Esophagus (tissue), 2 donors: Measurements from ENCODE around the gene PCBP1. TPM values are rescaled to one million over a fixed set of nuclear protein-coding genes. Genes with fewer than 3 reads are reported as not detected.
A peak's percentile ranks its signal among the peaks of the same experiment; 100 is the strongest.

Experiments used
- H3K27ac ChIP-seq, 2 donors: one replicate each; pipeline ENCODE4 v1.5.1; 2013; ENCODE audit warnings: low read depth in 2 of 2, mild to moderate bottlenecking in 2 of 2, inconsistent platforms in 1 of 2, low read length in 1 of 2, moderate library complexity in 1 of 2
- H3K27me3 ChIP-seq, 2 donors: one replicate each; pipeline ENCODE4 v1.6.1; 2013; ENCODE audit warnings: low read length in 2 of 2, control low read depth in 1 of 2, mild to moderate bottlenecking in 1 of 2; ENCODE audit not compliant: insufficient read depth in 2 of 2, control insufficient read depth in 1 of 2
- H3K36me3 ChIP-seq, 2 donors: one replicate each; pipeline ENCODE4 v1.6.1; 2013; ENCODE audit warnings: low read length in 1 of 2; ENCODE audit not compliant: control insufficient read depth in 2 of 2, insufficient read depth in 2 of 2
- H3K4me1 ChIP-seq, 2 donors: one replicate each; pipeline ENCODE4 v1.6.1; 2013; ENCODE audit warnings: low read length in 1 of 2; ENCODE audit not compliant: control insufficient read depth in 2 of 2, insufficient read depth in 2 of 2
- H3K4me3 ChIP-seq, 2 donors: one replicate each; pipeline ENCODE4 v1.5.1; 2013; ENCODE audit warnings: low read length in 2 of 2, mild to moderate bottlenecking in 2 of 2, low read depth in 1 of 2, moderate library complexity in 1 of 2
- H3K9me3 ChIP-seq, 2 donors: one replicate each; pipeline ENCODE4 v1.6.1; 2013; ENCODE audit warnings: mild to moderate bottlenecking in 2 of 2, low read depth in 1 of 2, low read length in 1 of 2, moderate library complexity in 1 of 2; ENCODE audit not compliant: control insufficient read depth in 2 of 2, insufficient read depth in 1 of 2
- WGBS, 2 donors: extraction: QIAGEN DNeasy Blood & Tissue Kit; methylation state at CpG; one replicate each; pipeline ENCODE4 v1.1.7; 2013; 5-methylcytosine and 5-hydroxymethylcytosine counted together
- polyA plus RNA-seq, 2 donors: library from polyadenylated mRNA; stranded (reverse); fragments of 200-250 nt; gene quantifications; one replicate each; pipeline ENCODE4 v1.2.3, GENCODE V29; 2013
- donor health status: healthy with polysubstance abuse.
- donor health status: Bipolar disorder and iron deficiency.

The PCBP1 gene
- 100 to 1,000 TPM; 314 to 323 TPM for polyA plus RNA-seq

DNA sequence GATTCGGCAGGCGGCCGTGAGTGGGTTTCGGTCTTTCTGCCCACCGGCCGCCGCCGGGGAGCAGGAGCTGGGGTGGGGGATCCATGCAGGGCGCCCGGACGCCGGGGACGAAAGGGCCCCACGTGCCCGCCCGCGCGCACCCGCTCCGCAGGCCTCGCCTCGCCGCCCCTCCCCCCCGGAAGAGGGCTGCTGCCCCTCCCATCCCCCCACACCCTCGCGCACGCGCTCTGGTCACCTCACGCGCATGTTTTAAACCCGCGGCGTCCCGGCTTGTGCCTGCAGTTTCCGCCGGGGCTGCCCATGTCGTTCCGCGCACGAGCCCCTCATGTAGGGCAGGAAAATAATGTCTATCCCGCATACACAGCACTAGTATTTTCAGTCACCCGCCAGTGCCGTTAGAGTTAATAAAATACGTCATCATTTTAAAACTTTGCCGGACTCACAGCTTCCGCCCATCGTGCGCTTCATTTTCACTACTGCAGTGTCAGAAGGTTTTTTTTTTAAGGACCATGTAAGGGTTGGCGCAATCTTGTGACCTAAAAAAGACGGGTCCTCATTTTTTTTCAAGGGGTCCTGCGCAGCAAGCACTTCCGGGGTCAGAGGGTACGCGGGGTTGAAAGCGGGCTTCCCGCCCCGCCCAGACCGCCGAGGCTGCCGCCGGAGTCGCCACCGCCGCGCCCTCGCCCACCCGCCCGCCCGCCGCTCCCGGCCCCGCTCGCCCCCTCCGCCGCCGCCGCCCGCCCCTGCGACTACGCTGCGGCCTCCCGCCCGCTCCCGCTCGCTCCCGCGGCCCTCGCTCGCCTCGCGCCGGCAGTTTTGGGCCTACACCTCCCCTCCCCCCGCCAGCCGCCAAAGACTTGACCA, at the start of gene PCBP1:
Gene PCBP1 (plus strand): TSS at position 640 of the 864 bp plus-strand sequence. CDS start 267 bp downstream, outside the sequence.
- Histone ChIP-seq H3K27me3 (no peaks in the 10 kb centered on the region), H3K4me3 (peak within 1 kb of the TSS; percentile 74 to 76), H3K9me3 (no peaks in the 10 kb centered on the region), H3K4me1 (peaks cover 0 to 5% of the 10 kb centered on the region in 2 donors), H3K36me3 (peaks cover 0 to under 1% of the 10 kb centered on the region in 2 donors), H3K27ac (peak within 1 kb of the TSS; percentile 99 to 100)
- 0 to 1% methylated on average over 65 to 94 of the region's 94 CpGs for WGBS, 2 donors

DNA sequence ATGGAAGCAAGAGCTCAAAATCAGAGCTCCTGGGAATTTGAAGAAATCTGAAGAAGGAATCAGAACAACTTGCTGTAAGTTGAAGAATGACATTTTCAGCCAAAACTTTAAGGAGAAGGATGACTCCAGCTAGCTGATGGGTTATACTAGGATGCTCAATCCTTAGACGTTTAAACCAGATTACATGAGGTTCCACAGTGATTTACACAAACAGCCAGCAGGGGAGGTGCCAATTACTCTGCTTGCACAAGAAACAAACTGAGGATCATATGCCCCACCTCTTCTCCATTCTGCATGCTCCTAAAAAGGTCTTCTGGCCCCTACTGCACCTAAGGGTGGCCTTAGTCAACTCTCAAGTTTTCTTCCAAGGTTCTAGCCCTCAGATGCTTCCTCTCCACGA, 47.9 kb upstream of the PCBP1 start:
- Histone ChIP-seq H3K9me3 (no peaks in the 10 kb centered on the region), H3K4me3 (no peak overlapping the region), H3K36me3 (no peaks in the 10 kb centered on the region), H3K4me1 (peaks cover 6% of the 10 kb centered on the region in 2 donors), H3K27me3 (no peaks in the 10 kb centered on the region), H3K27ac (no peak overlapping the region)
- WGBS, 2 donors, result 71 to 77% methylated on average over 2 of the region's 2 CpGs

DNA sequence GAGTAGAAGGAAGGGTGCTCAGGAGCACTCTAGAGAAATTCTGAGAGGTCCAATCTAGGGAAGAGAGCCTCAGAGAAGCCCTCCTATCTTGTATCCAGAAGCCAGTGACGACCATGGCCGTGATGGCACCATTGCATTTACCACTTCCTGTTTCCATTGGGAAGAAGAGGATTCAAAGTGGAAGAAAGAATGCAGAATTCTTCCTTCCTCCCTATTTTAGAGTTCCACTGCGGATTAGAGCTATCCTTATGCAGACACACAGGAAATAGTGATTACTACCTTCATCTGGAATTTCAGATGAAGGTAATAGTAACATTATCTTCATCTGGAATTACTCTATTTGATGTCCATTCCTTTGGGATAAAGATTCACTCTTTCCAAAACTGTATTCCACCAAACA, 45.6 kb upstream of the PCBP1 start:
- Histone ChIP-seq H3K36me3 (no peaks in the 10 kb centered on the region), H3K27me3 (no peaks in the 10 kb centered on the region), H3K27ac (no peak overlapping the region), H3K4me3 (no peak overlapping the region), H3K9me3 (no peaks in the 10 kb centered on the region), H3K4me1 (peaks cover 0 to 2% of the 10 kb centered on the region in 2 donors)
- 88 to 92% methylated on average over 3 of the region's 3 CpGs for WGBS, 2 donors

DNA sequence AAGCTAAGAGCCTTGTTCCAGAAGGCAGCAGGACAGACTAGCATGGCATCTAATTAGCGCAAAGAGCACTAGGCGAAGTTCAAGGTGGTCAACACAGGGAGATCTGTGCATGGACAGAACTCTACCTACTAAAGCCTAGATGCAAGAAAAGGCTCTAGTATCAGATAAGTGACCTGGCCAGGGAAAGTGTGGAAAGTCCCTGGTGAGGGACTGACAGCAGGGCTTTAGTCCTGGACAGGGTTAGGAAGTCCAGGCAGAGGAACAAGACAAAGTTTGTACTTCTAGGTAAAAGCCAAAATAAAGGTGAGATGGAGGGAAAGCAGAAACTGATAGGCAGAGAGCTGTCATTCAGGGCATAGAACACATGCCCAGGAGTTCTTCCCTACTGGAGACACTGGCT, 45.0 kb upstream of the PCBP1 start:
- peaks cover 0 to 2% of the 10 kb centered on the region in 2 donors for H3K4me1 ChIP-seq
- WGBS, 2 donors, result 99 to 100% methylated on average over 2 of the region's 2 CpGs
- no peak overlapping the region for H3K27ac ChIP-seq
- H3K9me3 ChIP-seq, result no peaks in the 10 kb centered on the region
- no peaks in the 10 kb centered on the region for H3K36me3 ChIP-seq
- H3K4me3 ChIP-seq, result no peak overlapping the region
- no peaks in the 10 kb centered on the region for H3K27me3 ChIP-seq

DNA sequence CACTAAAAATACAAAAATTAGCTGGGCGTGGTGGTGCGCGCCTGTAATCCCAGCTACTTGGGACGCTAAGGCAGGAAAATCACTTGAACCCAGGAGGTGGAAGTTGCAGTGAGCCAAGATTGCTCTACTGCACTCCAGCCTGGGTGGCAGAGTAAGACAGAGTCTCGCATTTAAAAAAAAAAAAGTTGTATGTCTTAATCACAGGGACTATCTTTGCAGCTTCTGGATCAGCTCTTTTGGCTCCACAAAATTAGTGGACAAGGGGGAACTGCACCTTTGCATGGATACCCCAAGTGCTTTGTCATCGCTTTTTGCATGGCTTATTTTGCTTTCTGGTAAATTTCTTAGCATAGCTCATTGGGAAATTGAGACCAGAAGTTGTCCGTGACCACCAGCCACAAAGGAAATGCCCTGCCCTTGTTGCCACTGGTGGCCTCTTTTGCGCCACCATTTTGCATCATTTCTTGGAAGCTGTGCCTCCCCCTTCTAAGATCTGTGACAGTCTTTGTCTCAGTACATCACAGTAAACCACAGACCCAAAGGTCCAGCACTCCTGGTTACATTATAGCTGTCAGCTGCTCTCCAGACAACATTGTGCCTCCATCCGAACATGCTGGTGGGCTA, 43.9 kb upstream of the PCBP1 start:
- WGBS, 2 donors, result 87 to 89% methylated on average over 9 of the region's 9 CpGs

DNA sequence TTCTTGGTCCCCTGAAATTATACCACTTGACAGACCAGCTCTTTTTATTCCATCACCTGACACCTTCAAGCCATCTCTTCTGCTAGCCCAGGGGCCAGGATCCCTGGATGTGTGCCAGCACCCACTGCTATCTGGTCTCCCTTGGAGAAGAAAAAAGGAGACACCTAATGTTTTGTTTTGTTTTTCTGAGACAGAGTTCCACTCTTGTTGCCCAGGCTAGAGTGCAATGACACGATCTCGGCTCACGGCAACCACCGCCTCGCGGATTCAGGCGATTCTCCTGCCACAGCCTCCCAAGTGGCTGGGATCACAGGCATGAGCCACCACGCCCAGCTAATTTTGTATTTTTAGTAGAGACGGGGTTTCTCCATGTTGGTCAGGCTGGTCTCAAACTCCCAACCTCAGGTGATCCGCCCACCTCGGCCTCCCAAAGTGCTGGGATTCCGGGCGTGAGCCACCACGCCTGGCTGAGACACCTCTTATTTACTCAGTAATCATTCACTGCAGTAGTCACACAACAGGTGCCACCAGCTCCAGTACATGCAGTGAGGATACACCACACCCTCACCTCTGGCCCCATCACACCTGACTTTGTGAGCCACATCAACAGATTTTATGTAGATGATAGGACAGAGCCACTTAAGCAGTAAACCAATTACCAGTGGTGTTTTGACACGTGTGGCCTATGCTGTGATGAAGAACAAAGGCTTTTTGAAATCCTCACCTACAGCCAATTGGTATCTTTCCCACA, 42.8 kb upstream of the PCBP1 start:
- Histone ChIP-seq H3K27ac (peak overlapping the region; percentile 66 to 79), H3K27me3 (no peaks in the 10 kb centered on the region), H3K4me3 (no peak overlapping the region), H3K9me3 (no peaks in the 10 kb centered on the region), H3K4me1 (peaks cover 0 to 2% of the 10 kb centered on the region in 2 donors), H3K36me3 (no peaks in the 10 kb centered on the region)
- 89% methylated on average over 15 of the region's 15 CpGs for WGBS, 2 donors

More for the DNA sequence above, 43.9 kb upstream of the PCBP1 start:
- Histone ChIP-seq H3K27ac (no peak overlapping the region), H3K36me3 (no peaks in the 10 kb centered on the region), H3K4me1 (peaks cover 0 to 2% of the 10 kb centered on the region in 2 donors), H3K4me3 (no peak overlapping the region), H3K27me3 (no peaks in the 10 kb centered on the region), H3K9me3 (no peaks in the 10 kb centered on the region)

DNA sequence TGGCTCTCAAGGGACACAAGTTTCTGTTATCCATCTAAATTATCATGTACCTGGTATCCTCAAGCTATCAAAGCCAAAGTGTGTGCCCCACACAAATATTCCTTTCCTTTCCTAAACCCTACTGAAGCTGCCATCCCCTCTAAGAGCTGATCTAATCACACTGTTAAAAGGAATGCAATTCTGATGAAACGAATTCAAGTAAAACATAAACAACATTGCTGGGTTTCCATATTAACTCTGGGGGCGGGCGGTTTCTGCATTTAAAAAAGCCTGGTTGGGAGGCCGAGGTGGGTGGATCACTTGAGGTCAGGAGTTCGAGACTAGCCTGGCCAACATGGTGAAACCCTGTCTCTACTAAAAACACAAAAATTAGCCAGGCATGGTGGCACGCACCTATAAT, 41.9 kb upstream of the PCBP1 start:
- H3K27ac ChIP-seq, result peak overlapping the region; percentile 85 to 88
- H3K4me3 ChIP-seq, result no peak overlapping the region
- H3K27me3 ChIP-seq, result no peaks in the 10 kb centered on the region
- H3K9me3 ChIP-seq, result no peaks in the 10 kb centered on the region
- H3K36me3 ChIP-seq, result no peaks in the 10 kb centered on the region
- peaks cover 0 to 2% of the 10 kb centered on the region in 2 donors for H3K4me1 ChIP-seq
- WGBS, 2 donors, result 90 to 92% methylated on average over 6 of the region's 6 CpGs

DNA sequence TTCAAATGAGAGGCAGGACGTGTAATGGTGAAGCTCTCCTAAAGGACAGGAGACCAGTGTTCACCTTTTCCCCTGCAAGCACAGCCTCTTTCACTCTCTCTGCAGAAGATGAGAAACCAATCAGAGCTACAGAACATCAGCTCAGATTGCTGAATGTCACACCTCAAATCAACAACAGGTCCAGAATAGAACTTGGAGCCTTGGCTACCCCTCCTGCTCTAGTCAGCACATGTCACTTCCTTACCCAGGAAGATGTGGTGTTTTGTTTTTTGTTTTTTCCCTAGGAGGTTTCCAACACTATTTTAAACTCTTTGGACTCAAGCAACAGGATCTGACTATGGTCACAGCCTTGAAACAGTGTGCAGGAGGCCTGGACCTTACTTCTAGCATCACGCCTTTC, 41.3 kb upstream of the PCBP1 start:
- Histone ChIP-seq H3K27ac (peak overlapping the region; percentile 85 to 88), H3K36me3 (no peaks in the 10 kb centered on the region), H3K4me1 (peaks cover 0 to 2% of the 10 kb centered on the region in 2 donors), H3K4me3 (no peak overlapping the region), H3K9me3 (no peaks in the 10 kb centered on the region), H3K27me3 (no peaks in the 10 kb centered on the region)
- WGBS, 2 donors, result 84 to 87% methylated on average over 2 of the region's 2 CpGs

DNA sequence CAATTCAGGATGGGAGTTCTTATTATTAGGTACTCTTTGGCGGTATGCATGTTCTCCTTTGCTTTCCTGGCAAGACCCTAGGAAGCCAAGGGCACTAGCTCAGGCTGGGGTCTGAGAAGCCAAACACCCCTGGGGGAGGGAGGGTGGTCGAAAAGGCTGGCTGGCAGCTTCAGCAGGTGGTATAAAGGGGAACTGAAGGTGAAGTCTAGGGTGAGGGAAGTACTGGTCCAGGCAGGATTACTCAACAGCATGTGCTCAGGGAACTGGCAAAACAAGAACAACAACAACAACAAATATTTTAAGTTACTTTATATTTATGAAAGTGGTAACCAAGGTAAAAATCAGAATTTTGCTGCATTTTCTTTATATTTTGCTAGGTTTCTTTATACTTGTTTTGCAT, 40.7 kb upstream of the PCBP1 start:
- Histone ChIP-seq H3K27ac (peak overlapping the region; percentile 85 to 94), H3K9me3 (no peaks in the 10 kb centered on the region), H3K27me3 (no peaks in the 10 kb centered on the region), H3K4me3 (no peak overlapping the region), H3K36me3 (no peaks in the 10 kb centered on the region), H3K4me1 (peaks cover 0 to 2% of the 10 kb centered on the region in 2 donors)
- 52 to 72% methylated on average over 2 of the region's 2 CpGs for WGBS, 2 donors
